NB4 (cell line): ENCODE measurements around the gene FXR2.

Experiments used
- CTCF ChIP-seq: IDR thresholded peaks from one replicate; pipeline ENCODE4 v1.5.1; 2012; ENCODE audit warnings: low read depth, low read length
- POLR2A ChIP-seq: IDR thresholded peaks from 2 replicates; pipeline ENCODE4 v1.6.1; 2011; ENCODE audit warnings: mild to moderate bottlenecking; ENCODE audit not compliant: insufficient read length; ENCODE audit errors: extremely low read depth

DNA sequence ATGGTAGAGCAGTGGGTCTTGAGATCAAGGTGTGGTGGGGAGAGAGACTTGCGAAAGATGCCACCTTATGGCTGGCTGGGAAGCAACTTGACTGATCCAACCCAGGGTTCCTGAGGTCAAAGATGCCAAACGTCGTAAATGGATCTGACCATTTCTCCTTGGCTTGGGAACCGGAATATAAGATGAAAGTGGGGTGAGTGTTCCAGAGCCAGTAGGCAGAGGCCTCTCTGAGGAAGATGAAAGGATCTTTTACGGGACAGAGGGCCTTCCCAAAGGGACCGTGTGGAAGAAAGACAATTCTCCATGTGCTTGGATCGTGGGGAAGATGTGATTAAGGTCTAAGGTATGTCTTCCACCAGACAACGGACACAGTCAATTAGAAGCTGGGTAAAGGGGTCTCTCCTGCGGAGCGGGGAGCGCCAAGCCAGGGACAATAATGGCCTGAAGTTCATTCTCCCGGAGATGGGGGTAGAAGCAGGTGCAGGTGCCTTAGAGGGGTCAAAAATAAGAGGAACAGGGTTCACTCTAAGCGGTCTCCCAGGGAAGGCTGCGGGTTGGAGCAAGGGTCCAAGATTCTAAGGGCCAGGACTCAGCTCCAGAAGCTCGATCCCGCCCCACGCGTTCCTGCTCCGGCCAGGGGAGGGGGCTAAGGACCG is 800 bp downstream of the FXR2 start:
- TF ChIP-seq POLR2A (no peak), CTCF (no peak)
